ENCODE data around the gene HELZ.

The HELZ gene

GRCh38 chr17:67186782-67187181, 58.2 kb downstream of the HELZ start:
- DNase-seq (ENCODE audit: low read depth in 2 of 2) = no peak

GRCh38 chr17:67183531-67183930, 61.5 kb downstream of the HELZ start:
- DNase-seq (ENCODE audit: low read depth in 2 of 2) = no peak

DNA sequence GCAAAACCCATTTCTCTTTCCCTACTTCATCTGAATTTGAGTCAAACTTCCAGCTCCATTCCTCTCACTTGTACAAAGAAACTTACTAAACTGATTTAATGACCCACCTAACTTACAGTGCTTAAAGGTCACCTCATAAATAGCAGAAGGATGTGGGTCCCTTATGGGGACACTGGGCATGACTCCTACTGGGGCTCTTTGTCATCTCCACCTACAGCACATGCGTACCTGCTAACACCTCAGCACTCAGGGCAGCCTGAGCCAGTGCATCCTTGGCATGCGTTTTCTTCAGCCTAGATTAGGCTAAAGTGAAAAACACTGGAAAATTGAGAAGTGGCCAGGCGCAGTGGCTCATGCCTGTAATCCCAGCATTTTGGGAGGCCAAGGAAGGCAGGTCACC, 63.2 kb downstream of the HELZ start:
- no peak for DNase-seq (ENCODE audit: low read depth in 2 of 2)

DNA sequence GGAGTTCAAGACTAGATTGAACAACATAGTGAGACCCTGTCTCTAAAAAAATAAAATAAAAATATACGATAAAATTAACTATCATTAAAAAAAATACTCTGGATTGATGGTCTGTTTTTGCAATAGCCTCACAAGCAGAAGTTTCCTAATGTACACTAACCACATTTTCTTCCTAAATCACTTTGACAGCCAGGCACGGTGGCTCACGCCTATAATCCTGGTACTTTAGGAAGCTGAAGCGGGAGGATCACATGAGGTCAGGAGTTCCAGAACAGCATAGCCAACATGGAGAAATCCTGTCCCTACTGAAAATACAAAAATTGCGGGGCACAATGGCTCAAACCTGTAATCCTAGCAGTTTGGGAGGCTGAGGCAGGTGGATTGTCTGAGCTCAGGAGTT, 64.7 kb downstream of the HELZ start:
- no peak for DNase-seq (ENCODE audit: low read depth in 2 of 2)

GRCh38 chr17:67178555-67178954, 66.4 kb downstream of the HELZ start:
- DNase-seq (ENCODE audit: low read depth in 2 of 2) = no peak

GRCh38 chr17:67177732-67178131, 67.3 kb downstream of the HELZ start:
- DNase-seq (ENCODE audit: low read depth in 2 of 2) = no peak

- no peak for DNase-seq (ENCODE audit: low read depth in 2 of 2)
Observed at GRCh38 chr17:67174190-67174589, 70.8 kb downstream of the HELZ start.

DNA sequence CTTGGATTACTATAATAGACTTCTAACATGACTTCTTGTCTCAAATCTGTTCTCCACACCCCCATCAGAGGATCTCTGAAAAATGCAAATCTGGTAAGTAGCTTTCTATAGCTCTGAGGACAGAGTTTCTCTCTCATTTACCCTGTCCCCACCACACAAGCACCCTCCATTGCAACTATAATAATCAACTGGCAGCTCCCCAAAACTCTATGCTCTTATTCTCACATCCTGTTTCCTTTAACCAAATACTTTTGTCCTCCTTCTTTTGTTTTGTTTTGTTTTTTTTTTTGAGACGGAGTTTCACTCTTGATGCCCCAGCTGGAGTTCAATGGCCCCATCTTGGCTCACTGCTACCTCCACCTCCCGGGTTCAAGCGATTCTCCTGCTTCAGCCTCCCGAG, 73.4 kb downstream of the HELZ start:
- no peak for DNase-seq (ENCODE audit: low read depth in 2 of 2)

DNA sequence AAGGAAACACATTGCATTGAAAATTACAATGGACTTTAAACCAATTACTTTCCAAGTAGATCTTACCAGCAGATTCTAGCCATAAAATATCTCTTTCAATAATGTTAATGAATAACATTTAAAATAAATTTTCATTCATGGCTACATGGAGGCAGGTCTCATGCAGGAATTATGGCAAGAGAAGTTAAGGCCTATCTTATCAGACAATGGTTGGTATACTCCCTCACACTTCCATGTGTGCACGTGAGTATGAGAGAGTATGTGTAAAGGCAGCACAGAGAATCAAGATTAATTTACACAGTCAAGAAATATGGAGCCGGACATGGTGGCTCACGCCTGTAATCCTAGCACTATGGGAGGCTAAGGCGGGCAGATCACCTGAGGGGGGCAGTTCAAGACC, 76.5 kb downstream of the HELZ start:
- no peak for DNase-seq (ENCODE audit: low read depth in 2 of 2)

GRCh38 chr17:67165201-67165600, 79.8 kb downstream of the HELZ start:
- DNase-seq (ENCODE audit: low read depth in 2 of 2) = no peak

GRCh38 chr17:67164302-67164701, 80.7 kb downstream of the HELZ start:
- no peak for DNase-seq (ENCODE audit: low read depth in 2 of 2)

DNA sequence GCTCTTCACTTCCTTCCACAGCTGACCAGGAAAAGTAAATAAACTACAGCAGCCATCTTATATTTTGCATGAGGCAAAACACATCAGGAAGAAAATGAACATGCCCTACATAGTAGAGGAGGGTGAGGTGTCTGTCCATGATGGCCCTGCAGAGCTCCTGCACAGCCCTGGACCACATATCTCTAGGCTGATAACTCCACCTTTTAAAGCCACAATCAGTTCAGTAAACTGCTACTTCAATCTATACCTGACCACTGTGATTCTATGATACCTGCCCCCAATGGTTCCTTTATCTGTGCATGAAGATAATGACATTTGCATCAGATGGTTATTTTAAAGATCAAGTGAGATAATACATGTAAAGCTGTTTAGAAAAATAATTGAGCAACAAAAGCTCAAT, 82.2 kb downstream of the HELZ start:
- no peak for DNase-seq (ENCODE audit: low read depth in 2 of 2)

- DNase-seq (ENCODE audit: low read depth in 2 of 2) = no peak
Observed at GRCh38 chr17:67161573-67161972, 83.4 kb downstream of the HELZ start.

DNA sequence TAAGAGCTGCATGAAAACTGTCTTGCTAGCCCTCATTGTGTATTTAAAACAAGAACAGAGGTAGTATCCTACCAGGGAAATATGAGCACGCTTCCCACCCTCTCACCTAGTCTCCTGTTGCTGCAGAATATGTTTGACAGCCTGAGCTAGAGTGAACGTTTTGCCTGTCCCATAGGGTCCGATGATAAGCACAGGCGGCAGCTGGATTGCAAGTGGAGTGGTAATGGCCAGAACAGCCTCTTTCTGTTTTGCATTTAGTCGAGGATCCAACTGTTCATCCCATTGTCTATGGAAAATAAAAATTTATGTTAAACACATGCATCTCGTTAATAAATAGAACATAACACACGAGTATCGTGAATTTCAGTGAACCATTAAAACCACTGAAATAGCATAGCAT, 84.2 kb downstream of the HELZ start:
- no peak for DNase-seq (ENCODE audit: low read depth in 2 of 2)

DNA sequence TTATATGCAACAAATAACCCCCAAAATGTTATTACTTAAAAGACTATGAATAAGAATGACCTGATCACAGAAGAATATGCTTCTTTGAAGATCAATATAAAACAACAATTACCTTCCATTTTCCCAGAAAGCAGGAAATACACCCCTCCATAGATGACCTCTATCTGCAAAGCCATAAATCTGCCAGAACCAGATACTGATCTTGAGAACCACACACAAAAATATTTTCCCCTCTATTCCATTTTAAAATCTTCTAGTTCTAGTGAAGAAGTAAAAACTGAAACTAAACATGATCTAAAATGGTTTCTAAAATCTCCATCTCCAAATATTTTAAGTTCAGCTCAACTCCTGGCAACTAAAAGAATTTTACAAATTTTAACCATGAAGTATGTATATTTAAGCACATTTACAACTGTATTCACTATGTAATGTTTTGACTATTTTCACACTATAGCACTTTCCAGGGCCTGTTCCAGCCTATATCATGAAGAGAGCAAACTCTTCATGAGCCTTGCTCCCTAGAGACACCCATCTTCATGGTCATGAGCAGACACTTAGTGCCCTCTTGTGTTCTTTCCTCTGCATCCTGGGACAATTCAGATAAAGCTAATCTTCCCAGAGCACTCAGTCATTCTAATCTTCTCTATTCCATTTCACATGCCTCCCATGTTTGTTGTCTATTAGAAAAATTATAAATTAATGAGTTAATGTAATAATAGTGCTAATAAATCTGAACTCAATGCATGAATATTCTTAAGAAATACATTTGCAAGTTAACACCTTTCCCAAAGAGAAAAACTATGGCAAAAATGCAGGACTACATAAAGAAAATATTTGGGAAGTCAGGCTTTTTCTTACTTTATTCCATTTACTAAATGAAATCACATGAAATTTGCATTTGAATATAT, 87.0 kb downstream of the HELZ start:
- no peak for DNase-seq (ENCODE audit: low read depth in 2 of 2)

DNA sequence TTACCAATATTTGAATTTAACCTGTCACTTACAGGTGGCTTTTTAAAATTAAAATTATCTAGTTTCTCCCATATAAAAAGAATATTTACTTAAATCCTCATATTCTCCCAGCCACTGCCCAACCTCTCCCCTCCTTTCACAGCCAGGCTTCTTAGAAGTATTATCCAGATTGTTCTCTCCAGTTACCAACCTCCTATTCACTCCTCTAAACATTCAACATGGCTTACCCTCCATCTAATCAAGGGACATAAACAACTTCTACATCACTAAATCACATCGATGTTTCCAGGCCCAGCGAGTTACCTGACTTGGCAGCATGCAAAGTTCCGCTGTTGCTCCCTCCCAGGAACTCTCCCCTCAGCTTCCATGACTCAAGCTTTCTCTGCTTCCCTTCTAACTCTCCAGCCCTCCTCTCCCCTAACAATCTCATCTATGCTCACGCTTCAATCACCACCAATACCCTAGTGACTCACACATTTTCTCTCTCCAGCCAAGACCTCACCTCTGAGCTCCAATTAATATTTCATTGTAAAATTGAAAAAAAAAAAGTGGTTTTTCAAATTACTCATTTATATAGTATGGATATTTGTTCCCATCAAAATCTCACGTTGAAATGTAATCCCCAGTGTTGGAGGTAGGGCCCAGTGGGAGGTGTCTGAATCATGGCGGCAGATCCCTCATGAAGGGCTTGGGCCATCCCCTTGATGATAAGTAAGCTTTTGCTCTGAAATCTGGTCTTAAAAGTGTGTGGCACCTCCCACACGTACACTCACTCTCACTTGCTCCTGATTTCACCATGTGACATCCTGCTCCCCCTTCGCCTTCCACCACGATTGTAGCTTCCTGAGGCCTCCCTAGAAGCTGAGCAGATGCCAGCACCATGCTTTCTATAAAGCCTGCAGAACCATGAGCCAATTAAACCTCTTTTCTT, 88.5 kb downstream of the HELZ start:
- DNase-seq (ENCODE audit: low read depth in 2 of 2) = no peak

GRCh38 chr17:67152824-67153223, 92.2 kb downstream of the HELZ start:
- DNase-seq (ENCODE audit: low read depth in 2 of 2) = no peak

DNA sequence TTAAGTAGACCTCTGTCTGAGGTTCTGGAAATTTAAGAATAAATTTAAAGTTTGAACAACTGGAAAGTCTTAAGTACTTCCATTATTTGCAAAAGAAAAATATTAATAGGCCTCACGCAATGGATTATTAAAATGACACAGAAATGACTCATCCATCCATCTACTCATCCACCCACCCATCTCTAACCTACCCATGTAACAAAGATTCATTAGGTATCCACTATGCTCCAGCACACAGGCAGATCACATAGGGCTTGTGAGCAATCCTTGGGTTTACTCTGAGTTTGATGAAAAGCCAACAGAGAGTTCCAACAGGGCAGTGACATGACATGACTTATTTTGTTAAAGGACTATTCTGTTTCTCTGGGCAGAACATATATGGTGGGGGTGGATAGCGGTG, 93.3 kb downstream of the HELZ start:
- no peak for DNase-seq (ENCODE audit: low read depth in 2 of 2)

- DNase-seq (ENCODE audit: low read depth in 2 of 2) = no peak
Observed at GRCh38 chr17:67150826-67151225, 94.2 kb downstream of the HELZ start.

GRCh38 chr17:67148352-67148751, 96.6 kb downstream of the HELZ start:
- no peak for DNase-seq (ENCODE audit: low read depth in 2 of 2)

GRCh38 chr17:67145183-67145805, 99.7 kb downstream of the HELZ start:
- no peak for DNase-seq (ENCODE audit: low read depth in 2 of 2)

DNA sequence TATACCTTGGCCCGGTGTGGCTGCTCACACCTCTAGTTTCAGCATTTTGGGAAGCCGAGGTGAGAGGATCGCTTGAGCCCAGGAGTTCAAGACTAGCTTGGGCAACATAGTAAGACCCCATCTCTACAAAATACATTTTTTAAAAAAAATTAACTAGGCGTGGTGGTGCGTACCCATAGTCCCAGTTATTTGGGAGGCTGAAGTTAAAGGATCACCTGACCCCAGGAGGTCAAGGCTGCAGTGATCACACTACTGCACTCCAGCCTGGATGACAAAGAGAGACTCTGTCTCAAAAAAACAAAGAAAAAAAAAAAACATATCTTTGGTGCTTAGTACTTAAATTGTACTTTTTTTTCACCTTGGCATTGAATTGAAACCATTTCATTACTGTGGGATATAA, 101.7 kb downstream of the HELZ start:
- no peak for DNase-seq (ENCODE audit: low read depth in 2 of 2)
